ENCODE results near the gene METTL25. TPM values are rescaled to one million over a fixed set of nuclear protein-coding genes. Genes with fewer than 3 reads are reported as not detected.
"Not testable (repeated sequence)": the region's sequence is repeated elsewhere in the genome, so short reads cannot be mapped to it uniquely, and the experiment has no call there.

METTL25 gene
- 5.4 and 5.6 TPM in 2 replicates for total RNA-seq (2014; rRNA removed; shearing (Covaris generic))

- DNase-seq (ENCODE audit: low spot score) = peak; percentile 96
These were observed at the start of gene METTL25, which contains the start of gene CCDC59 for GRCh38 chr12:82358200-82359114. Gene METTL25 (plus strand): TSS chr12:82358529. CDS start chr12:82358566, 37 bp downstream. Gene CCDC59 (minus strand): TSS chr12:82358387. CDS start chr12:82358376, 11 bp downstream.

- no peak for DNase-seq (ENCODE audit: low spot score)
These were observed 43.9 kb upstream of the METTL25 start for GRCh38 chr12:82314406-82314892.

- DNase-seq (ENCODE audit: low spot score) = no peak
These were observed 39.1 kb upstream of the METTL25 start for GRCh38 chr12:82319276-82319675.

GRCh38 chr12:82325540-82326336, 32.6 kb upstream of the METTL25 start:
- DNase-seq (ENCODE audit: low spot score) = no peak

- peak; percentile 5 for DNase-seq (ENCODE audit: low spot score)
These were observed 31.3 kb upstream of the METTL25 start for GRCh38 chr12:82326905-82327503.

- no peak for DNase-seq (ENCODE audit: low spot score)
These were observed 30.5 kb upstream of the METTL25 start for GRCh38 chr12:82327861-82328260.

GRCh38 chr12:82329508-82329907, 28.8 kb upstream of the METTL25 start:
- DNase-seq (ENCODE audit: low spot score) = no peak

GRCh38 chr12:82350161-82350560, 8.2 kb upstream of the METTL25 start:
- no peak for DNase-seq (ENCODE audit: low spot score)

GRCh38 chr12:82351390-82351789, 6.9 kb upstream of the METTL25 start:
- DNase-seq (ENCODE audit: low spot score) = no peak

GRCh38 chr12:82357340-82357739, 989 bp upstream of the METTL25 start:
- no peak for DNase-seq (ENCODE audit: low spot score)

GRCh38 chr12:82357845-82358199, 507 bp upstream of the METTL25 start:
- DNase-seq (ENCODE audit: low spot score) = no peak

- no peak for DNase-seq (ENCODE audit: low spot score)
These were observed 768 bp downstream of the METTL25 start for GRCh38 chr12:82359115-82359478.

GRCh38 chr12:82360834-82361233, 2.5 kb downstream of the METTL25 start:
- not testable (repeated sequence) for DNase-seq (ENCODE audit: low spot score)

- no peak for DNase-seq (ENCODE audit: low spot score)
These were observed 3.2 kb downstream of the METTL25 start for GRCh38 chr12:82361461-82361915.

GRCh38 chr12:82363990-82364389, 5.7 kb downstream of the METTL25 start:
- DNase-seq (ENCODE audit: low spot score) = no peak

GRCh38 chr12:82366197-82366596, 7.9 kb downstream of the METTL25 start:
- no peak for DNase-seq (ENCODE audit: low spot score)

- no peak for DNase-seq (ENCODE audit: low spot score)
These were observed 16.9 kb downstream of the METTL25 start for GRCh38 chr12:82375201-82375600.

- DNase-seq (ENCODE audit: low spot score) = no peak
These were observed 20.7 kb downstream of the METTL25 start for GRCh38 chr12:82378997-82379396.

- DNase-seq (ENCODE audit: low spot score) = peak; percentile 8
These were observed 25.7 kb downstream of the METTL25 start for GRCh38 chr12:82383930-82384552.

GRCh38 chr12:82398879-82399278, 40.5 kb downstream of the METTL25 start:
- DNase-seq (ENCODE audit: low spot score) = no peak

GRCh38 chr12:82400819-82401218, 42.5 kb downstream of the METTL25 start:
- no peak for DNase-seq (ENCODE audit: low spot score)

Measured in H4 (cell line).